ENCODE data around the gene SDK1.

DNA sequence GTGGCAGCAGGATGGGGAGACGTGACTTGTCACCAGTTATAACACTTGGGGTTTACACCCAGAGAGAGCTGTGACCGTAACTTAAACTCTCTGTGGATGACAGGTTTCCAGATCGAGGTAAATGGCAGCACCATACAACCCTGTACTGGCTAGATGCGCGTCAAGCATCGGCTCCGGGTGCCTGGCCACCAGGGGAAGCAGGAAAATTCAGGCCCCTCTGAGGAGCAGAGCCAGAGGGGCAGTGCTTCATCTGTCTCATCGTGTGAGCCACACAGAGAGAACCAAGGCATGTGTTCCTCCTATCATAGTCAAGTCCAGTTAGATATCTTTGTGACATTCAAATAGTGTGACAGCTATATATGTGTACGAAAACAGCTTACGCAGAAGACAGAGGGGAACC, 728.9 kb downstream of the SDK1 start:
- TF ChIP-seq CTCF (IDR thresholded peaks at IDR 0.05) = no peak
- TF ChIP-seq POLR2A (IDR thresholded peaks at IDR 0.05) = no peak
